HG03066 (cell line): ENCODE data around the gene CYP27B1.

ENCODE experiments used
- ATAC-seq: cut with Tn5 transposase; IDR thresholded peaks from one replicate; pipeline ENCODE4 v1.9.1; 2021; ENCODE audit warnings: low read depth; ENCODE audit not compliant: unreplicated experiment

Gene CYP27B1

GRCh38 chr12:57753756-57754337 is 13.0 kb downstream of the CYP27B1 start:
- no peak for ATAC-seq

- no peak for ATAC-seq
Measured at GRCh38 chr12:57752668-57753000, 14.2 kb downstream of the CYP27B1 start.

- peak; percentile 62 for ATAC-seq
Measured at GRCh38 chr12:57751788-57752667, 14.8 kb downstream of the CYP27B1 start, which contains the start of gene CDK4. CDK4 (minus strand) TSS chr12:57752310; CDS start chr12:57751717, 593 bp downstream.

DNA sequence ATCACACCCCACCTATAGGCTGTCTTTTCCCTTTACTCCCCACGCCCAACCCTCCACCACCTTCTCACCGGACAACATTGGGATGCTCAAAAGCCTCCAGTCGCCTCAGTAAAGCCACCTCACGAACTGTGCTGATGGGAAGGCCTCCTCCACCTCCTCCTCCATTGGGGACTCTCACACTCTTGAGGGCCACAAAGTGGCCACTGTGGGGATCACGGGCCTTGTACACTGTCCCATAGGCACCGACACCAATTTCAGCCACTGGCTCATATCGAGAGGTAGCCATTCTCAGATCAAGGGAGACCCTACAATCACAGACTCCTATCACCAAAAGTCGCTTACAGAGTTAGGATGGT is 15.5 kb downstream of the CYP27B1 start:
- no peak for ATAC-seq

- ATAC-seq, result no peak
Measured at GRCh38 chr12:57750561-57751431, 16.1 kb downstream of the CYP27B1 start.

- no peak for ATAC-seq
Measured at GRCh38 chr12:57749061-57749460, 17.8 kb downstream of the CYP27B1 start.

DNA sequence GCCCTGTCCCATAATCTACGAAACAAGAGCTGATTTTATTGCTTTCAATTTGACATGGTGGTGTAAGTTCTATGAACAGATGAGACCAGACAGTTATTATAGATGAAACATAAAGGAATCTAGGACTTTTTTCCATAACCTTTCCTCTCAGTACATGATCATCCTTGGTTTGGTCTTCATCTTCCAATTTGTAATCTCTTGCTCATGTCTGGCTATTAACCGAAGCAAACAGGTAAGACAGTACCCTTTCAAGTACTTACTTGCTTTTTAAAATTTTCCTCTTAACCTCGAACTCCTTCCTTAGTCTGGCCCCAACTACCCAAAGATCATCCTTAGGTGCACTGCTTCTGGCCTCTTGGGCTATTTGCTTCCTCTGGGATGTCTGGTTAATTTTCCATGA is 20.9 kb downstream of the CYP27B1 start:
- no peak for ATAC-seq

GRCh38 chr12:57745485-57745881 is 21.4 kb downstream of the CYP27B1 start:
- no peak for ATAC-seq

DNA sequence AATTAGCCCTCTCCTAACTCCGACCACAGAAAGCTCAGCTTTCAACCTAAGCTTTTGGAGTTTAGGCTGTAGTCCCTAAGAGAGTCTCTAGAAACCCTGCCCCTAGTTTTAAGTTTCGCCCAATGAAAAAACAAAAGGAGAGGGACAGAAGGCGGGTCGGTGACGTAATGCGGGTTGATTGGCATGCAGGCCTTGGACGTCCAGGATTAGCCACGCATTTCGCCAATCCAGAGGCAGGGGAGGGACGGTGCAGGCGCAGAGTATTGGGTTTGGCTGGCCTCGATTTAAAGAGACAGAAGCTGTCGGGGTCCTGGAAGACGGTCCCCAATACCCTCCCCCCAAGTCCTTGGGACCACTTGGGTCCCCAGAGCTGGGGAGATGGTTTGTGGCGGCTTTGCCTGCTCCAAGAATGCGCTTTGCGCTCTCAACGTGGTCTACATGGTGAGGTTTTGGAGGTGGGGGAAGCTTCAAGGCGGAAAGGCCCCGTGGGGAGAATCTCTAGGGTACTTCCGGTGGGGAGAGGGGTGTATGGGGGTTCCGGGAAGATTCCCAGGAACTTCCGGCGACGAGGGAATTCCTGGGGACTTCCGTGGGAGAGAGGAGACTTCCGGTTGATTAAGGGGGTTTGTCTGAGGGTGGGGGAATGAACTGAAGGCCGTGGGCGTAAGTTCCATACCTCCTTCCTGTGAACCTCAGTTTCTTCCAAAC is 21.9 kb downstream of the CYP27B1 start, which contains the start of gene TSPAN31:
Gene TSPAN31, plus strand, starts transcription at position 263 of the 708 bp plus-strand sequence. Its CDS starts 116 bp downstream, at position 379.
- ATAC-seq, result peak; percentile 77

DNA sequence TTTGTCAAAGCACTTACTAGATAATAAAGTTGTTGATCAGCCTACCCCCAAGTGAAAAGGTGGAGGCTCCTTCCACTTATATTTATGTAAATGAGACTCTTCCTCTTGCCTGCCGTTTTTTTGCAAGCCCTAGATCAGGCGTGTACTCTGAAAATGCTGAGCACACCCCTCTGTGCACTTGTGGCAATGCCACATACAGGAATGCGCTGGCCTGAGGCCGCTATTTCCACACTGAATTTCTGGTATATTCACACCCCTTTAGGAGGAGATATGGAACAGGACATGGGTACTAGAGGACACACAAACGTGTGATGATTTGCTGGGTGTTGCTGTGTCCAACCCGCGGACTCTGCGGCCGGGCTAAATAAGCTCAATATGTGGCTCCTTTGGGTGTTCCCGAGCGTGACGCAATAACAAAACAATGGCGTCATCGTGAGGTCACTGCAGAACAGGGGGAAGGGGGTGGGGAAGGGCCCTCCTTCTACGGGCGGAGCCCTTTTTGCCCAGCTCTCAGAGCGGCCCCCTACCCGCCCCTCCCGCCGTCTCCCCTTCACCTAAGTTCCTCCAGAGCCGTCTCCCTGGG is 22.6 kb downstream of the CYP27B1 start:
- peak; percentile 34 for ATAC-seq

DNA sequence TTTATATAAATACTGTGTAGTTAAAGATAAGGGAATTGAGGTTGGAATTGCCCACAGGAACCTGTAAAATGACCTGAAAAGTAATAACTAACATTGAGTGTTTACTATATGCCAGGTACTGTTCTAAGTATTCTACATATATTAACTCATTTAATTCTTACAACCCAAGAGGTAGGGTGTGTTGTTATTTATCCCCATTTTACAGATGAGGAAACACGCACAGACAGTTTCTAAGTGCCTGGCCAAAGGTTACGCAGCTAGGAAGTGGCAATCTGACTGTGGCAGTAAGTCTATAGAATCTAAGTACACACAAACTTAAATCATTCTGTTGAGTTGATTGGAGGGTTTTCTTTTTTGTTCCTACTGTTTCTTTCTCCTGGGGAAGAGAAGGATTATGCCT is 23.1 kb downstream of the CYP27B1 start:
- no peak for ATAC-seq

GRCh38 chr12:57741844-57742738 is 24.8 kb downstream of the CYP27B1 start:
- ATAC-seq, result peak; percentile 56

GRCh38 chr12:57741413-57741789 is 25.5 kb downstream of the CYP27B1 start:
- ATAC-seq, result no peak

DNA sequence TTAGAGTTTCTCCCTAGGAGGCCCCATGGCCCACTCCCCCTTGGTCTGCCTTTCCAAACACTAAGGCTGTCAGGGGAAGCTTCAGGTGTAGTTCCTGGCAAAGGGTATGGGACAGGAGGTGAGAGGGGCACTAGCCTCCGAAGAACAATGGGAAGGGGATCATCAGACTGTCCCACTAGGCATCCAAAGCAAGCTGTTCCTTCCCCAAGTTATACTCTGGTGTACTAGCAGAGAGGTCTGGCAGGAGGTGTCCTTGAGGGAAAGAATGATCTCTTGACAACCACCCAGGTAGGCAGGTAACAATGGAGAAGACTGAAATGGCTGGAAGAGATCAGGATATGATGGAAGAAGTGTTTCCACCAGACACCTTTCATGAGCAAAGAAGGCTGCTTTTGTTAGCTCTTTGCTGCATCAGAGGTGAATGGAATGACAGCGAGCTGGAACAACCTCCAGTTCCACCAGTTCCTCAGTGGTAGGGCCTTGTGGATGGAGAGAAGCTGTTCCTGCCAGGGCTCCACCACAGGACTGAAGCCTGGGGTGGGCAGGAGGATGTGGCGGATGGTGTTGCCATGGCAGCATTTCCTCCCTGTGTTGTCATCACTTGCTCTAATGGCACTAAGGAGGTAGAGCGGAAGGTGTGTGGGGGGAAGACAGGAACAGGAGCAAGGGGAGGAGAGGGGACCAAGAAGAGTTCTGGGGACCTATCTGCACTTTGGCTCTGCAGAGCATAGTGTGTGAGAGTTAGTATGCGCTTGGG is 26.0 kb downstream of the CYP27B1 start:
- ATAC-seq, result no peak

DNA sequence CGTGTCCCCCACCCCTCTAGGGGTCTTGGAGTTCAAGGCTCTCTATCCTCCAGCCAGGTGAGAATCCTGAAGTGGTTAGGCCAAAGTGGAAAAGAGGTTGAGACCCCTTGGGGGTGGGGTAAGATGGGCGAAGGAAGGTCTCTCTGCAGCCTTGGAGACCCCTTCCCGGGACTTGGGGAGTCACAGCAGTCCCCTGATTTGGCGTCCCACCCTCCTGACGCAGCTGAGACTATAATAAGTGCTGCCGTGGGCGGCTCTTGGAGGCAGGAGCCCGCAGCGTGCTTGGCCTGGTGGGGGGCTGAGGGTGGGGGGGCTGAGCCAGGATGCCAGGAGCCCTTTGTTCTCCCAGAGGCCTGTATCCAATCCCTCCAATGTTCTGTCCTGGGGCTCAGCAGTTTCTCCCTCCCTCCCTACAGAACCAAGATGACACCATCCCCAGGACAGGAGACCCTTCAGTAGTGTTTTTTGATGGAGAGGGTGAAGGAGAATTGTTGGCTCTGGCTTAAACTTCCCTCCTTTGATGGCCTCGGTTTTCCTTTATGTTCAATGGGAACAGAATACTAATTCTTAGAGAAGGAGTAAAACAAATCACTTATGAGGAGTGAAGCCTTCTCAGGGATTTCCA is 26.9 kb downstream of the CYP27B1 start:
- no peak for ATAC-seq

GRCh38 chr12:57739387-57739786 is 27.5 kb downstream of the CYP27B1 start:
- ATAC-seq, result no peak

DNA sequence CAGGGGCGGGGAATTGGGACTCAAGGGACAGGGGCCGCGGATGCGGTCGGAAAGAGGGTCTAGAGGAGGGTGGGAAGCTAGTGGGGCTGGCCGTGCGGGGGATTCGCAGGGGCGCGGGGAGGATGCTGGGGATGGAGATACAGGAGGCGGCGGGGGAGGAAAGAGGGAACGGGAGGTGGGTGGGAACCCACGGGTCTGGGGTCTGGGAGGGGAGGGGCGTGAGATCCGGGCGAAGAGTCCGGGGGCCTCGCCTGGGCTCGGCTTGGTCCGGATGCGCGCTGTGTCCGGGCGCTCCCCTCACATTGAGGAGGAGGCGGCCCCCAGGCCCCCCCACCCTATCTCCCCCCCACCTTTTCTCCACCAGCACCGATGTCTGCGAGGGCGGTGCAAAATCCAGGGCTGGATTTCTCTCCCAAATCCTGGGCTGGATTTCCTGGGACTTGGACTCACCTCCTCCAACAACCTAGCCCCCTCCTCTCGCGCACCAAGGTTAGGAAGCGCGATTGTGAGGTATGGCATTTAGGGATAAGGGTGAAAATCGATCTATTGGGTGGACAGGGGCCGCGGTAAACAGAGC is 28.1 kb downstream of the CYP27B1 start, which contains the start of gene AGAP2:
Gene AGAP2, minus strand, starts transcription at position 82 of the 577 bp plus-strand sequence. CDS start 496 bp downstream, outside the sequence.
- no peak for ATAC-seq
